HTR-8/SVneo (cell line): Measurements from ENCODE around the gene ANXA1.
A peak's percentile ranks its signal among the peaks of the same experiment; 100 is the strongest.
"Not testable (repeated sequence)": the region's sequence is repeated elsewhere in the genome, so short reads cannot be mapped to it uniquely, and the experiment has no call there.

Experiments
- DNase-seq: peaks from one replicate; pipeline ENCODE4 v3.0.0; 2011; ENCODE audit warnings: low spot score, mixed read lengths; ENCODE audit not compliant: insufficient read length
- FAIRE-seq: peaks from 2 replicates; lab custom pipeline; 2011; peaks lifted over from hg19 to GRCh38; lab: Jason Lieb, UNC

The ANXA1 gene

DNA sequence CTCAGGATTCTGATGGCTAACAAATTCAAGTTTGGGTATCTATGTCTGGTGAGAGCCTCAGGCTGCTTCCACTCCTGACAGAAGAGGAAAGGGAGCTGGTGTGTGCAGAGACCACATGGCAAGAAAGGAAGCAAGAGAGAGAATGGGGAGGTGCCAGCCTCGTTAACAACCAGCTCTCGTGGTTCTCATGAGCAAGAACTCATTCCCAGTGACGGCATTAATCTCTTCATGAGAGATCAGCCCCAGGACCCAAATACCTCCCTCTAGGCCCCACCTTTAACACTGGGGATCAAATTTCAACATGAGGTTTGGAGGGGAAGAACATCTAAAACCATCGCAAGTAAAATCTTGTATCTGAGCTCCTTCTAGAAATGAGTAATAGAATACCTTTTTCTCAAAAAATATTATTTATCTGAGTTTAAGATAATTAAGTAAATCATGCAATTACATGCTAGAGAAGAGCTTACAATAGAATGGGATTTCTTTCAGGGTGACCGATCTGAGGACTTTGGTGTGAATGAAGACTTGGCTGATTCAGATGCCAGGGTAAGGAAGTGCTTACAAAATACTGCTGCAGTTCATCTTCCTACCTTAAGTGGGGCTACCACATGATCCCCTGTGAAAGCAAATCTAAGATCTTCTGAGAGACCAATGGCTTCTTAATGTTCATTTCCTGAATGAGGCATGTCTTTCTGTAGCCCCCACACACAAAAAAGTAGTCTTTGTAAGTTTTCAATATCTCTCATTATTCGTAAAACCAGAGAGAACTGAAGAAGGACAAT is 11.5 kb downstream of the ANXA1 start:
- FAIRE-seq (no peak), DNase-seq (no peak)

- FAIRE-seq: no peak
- DNase-seq: no peak
Measured at GRCh38 chr9:73165911-73166310, 14.2 kb downstream of the ANXA1 start.

GRCh38 chr9:73166468-73166867 is 14.8 kb downstream of the ANXA1 start:
- FAIRE-seq: no peak
- no peak for DNase-seq

DNA sequence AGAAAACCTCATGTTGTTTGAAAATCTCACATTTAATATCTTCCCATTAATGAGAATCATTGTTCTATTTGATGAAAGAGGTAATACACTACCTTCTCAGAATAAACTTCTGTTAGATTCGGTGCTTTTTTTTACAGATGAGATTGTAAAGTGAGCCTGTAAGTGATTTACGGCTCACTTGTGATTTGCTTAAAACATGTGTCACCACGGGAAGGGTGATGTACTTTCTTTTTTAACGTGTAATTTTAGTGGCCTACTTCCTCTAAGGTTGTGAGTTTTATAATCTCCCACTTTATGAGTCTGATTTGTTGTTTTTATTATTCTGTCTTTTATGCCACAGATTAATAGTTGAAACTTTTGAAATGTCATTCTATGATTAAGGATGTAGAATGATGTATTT is 15.9 kb downstream of the ANXA1 start:
- FAIRE-seq (no peak), DNase-seq (no peak)

GRCh38 chr9:73168298-73168934 is 16.8 kb downstream of the ANXA1 start:
- DNase-seq (no peak), FAIRE-seq (no peak)

DNA sequence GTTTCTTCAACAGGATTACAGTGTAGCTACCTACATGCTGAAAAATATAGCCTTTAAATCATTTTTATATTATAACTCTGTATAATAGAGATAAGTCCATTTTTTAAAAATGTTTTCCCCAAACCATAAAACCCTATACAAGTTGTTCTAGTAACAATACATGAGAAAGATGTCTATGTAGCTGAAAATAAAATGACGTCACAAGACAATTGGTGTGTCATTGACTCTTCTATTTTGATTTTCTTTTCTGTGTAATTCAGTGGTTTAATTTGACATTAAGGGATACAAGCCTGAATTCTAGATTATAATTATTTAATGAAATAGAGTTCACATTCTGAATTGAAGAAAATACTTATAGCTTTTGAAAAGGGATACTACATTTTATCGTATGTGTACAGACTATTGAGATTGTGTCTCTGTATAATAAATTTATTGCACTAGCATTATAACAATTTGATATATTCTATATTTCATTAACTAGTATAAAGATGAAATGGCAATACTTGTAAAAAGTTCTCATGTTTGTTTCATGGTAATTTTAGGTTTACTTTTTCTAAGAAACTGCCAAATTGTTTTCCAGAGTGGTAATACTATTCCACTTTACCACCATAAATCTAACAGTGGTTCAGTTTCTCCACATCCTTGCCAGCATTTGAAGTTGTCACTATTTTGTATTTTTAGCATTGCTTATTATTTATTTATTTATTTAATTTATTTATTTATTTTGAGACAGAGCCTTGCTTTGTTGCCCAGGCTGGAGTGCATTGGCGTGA is 18.7 kb downstream of the ANXA1 start:
- FAIRE-seq (no peak), DNase-seq (no peak)

DNA sequence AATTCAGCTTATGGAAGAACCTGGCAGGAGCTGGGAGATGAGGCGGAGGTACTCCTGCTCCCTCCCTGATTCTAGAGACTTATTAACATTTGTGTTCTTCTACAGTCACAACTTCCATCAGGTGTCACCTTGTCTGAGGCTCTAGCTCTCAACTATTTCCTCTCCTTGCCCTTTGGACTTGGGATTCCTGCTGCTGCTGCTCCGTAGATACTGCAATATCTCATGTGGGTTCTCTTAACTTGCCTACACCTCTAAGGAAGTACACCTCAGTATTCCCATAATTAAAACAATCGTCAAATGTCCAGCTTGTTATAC is 21.2 kb downstream of the ANXA1 start:
- DNase-seq: no peak
- FAIRE-seq: no peak

DNA sequence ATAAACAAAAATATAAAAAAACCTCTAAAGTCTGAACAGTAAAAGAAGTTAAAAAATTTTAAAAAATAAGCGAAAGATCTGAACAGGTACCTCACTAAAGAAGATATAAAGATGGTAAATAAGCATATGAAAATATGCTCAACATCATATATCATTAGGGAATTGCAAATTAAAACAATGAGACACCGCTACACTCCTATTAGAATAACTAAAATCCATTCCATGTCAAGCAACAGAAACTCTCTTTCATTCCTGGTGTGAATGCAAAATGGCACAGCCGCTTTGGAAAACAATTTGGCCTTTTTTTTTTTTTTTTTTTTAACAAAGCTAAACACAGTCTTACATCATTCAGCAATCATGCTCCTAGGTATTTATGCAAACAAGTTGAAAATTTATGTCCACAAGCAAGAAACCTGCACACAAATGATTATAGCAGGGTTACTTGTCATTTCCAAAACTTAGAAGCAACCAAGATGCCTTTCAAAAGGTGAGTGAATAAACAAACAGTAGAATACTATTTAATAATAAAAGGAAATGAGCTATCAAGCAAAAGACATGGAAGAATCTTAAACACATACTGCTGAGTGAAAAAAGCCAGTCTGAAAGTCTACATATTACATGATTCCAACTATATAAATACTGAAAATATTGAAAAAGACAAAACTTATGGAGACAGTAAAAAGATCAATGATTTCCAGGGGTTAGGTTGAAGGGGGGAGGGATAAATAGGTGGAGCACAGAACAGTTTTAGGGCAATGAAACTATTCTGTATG is 22.1 kb downstream of the ANXA1 start:
- DNase-seq: no peak
- FAIRE-seq: no peak

- DNase-seq: no peak
- FAIRE-seq: no peak
Measured at GRCh38 chr9:73174330-73174980, 22.8 kb downstream of the ANXA1 start.

DNA sequence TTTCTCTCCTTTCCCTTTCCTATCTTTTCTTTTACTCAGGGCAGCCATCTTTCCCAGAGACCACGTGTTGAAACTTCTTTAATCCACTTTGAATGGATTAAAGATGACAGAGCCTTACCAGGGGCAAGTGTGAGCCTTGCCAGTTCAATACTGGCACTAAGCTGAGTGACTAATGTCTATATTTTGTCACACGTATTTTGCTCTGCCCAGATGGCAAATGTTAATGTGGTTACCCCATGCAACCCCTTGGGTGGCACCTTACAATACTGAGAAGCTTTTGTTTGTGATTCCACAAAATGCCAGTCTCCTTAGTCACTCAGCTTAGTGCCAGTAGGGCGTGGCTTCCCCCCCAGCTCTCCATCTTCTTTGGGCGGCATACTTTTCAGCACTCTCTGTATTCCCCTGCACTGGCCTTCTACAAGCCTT is 24.8 kb downstream of the ANXA1 start:
- peak; percentile 24 for DNase-seq
- FAIRE-seq: no peak

DNA sequence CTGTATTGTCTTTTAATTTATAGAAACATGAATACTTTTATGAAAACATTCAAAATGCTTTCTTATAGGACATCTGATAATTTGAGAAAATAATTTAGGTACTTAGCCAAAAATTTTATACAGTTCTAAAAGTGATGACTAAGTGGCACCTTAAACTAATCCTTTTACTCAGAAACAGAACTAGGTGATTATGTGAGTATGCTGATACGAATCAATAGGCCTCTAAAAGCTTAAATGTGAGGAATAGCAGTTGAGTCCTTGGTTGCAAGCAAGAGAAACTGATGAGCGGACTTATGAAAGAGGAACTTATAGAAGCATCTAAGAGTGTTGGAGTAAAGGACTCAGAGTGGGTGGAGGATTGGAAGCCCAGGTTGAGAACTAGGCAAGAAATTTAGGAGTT is 26.4 kb downstream of the ANXA1 start:
- no peak for DNase-seq
- FAIRE-seq: no peak

DNA sequence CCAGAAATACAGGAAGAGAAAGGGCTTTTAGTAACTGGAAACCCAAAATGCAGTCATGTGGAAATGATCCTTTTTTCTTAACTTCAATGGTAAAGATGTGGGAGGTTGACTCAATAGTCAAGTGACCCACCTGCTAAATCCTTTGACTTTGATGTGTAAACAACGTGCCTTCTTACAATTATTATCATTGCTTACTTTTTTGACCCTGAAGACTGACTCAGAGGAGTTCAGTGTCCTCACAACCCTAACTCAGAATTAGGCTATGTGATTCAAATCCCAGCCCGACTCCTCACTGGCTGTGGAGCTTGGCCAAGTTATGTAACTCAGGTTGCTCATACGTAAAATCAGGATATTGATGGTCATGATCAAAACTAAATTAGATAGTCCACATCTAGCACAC is 27.9 kb downstream of the ANXA1 start:
- FAIRE-seq: no peak
- no peak for DNase-seq

- FAIRE-seq: no peak
- DNase-seq: no peak
Measured at GRCh38 chr9:73180403-73180802, 28.7 kb downstream of the ANXA1 start.

DNA sequence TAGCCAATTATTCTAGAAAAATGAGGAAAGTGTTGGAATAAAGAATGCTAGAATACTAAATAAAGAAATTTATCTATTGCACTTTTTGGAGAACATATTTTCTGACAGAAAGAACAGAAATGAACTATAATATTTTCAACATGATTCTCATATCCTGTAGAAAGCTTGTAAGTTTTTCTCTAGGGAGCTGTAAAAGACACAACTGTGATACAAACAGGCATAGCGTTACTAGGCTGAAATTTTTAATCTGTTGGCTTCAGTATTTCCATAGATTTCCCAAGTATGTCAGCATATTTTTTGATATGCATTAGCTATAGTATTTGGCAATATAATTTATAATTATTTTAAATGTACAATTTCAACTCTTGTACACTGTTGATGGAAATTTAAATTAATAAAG is 31.3 kb downstream of the ANXA1 start:
- no peak for DNase-seq
- no peak for FAIRE-seq

- FAIRE-seq: no peak
- DNase-seq: no peak
Measured at GRCh38 chr9:73183428-73183827, 31.8 kb downstream of the ANXA1 start.

DNA sequence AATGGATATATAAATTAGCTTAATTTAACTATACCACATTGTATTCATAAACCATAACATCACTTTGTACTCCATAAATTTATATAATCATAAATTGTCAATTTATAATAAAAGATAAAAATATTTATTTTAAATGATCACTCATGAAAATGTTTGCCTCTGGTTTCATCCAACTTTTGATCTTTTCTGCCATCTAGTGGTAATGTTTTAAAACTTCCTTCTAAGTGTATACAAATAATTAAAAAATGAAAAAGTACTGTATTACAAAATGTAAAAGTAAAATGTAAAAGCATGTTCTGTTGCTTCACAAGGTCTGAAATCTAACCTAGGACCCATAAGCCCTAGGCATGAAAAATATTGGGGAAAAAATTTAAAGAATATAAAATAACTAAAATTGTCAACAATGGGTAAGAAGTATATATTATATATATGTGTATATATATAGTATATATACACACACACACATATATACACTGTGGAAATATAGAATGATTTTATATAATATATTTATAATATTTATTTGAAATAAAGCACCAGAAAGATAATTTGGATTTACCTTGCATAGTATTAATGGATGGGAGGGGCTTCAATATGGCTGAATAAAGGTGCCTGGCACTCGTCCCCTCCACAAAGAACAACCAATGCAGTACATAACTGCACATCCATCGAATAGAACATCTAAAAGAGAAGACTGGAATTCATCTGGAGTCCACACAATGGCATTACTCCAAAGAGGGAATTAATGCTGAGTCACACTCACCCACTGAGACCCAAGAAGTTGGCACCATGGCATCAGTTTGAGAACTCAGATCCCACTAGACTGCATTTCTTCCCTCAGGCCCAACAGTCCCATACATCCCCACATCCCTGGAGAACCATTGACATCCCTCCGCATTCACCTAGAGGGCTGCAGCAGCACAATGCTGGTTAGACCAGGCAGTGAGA is 32.5 kb downstream of the ANXA1 start:
- FAIRE-seq (no peak), DNase-seq (peak; percentile 13)

GRCh38 chr9:73191109-73191508 is 39.4 kb downstream of the ANXA1 start:
- FAIRE-seq: peak; percentile 60
- DNase-seq: not testable (repeated sequence)

GRCh38 chr9:73194284-73194683 is 42.6 kb downstream of the ANXA1 start:
- FAIRE-seq (no peak), DNase-seq (no peak)

DNA sequence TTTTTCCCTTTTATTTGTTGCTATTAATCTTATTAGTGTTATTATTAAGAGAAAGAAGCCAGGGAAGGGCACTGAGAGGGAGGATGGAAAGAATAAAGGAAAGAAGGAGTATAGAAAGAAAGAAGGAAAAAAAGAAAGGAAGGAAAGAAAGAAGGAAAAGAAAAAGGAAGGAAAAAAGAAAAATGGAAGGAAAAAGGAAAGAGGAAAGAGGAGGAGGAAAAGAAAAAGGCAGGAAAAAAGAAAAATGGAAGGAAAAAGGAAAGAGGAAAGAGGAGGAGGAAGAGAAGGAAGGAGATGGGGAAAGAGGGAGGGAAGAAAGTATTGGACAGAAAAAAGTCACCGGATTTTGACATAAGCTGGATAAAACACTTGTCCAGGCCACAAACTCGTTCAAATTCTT is 47.8 kb downstream of the ANXA1 start:
- FAIRE-seq (no peak), DNase-seq (no peak)
